ENCODE results near the gene SRRT. TPM values are rescaled to one million over a fixed set of nuclear protein-coding genes. Genes with fewer than 3 reads are reported as not detected.

SRRT gene
- total and polyA plus RNA-seq, 10 of the 15 experiments (the other 5 are each of a cell fraction or from before 2014, with no cell fraction given) = 11.1 to 254 (median 111) TPM

DNA sequence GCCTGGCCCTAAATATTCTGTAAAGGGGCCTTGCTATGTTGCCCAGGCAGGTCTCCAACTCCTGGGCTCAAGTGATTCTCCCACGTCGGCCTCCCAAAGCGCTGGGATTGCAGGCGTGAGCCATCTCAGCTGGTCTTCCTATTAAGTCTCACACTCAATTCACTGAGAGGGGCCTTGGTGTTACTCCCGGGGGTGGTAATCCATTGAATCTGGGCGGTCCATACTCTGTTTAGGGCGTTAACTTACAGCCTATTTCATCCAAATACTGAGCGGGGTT, 665 bp upstream of the SRRT start:
- peak overlapping the region; percentile 98 for H3K9ac ChIP-seq (ENCODE audit: control insufficient read depth, insufficient read depth, low read length)
- TF ChIP-seq RAD21 (IDR thresholded peaks at IDR 0.05; ENCODE audit: insufficient read depth, low read depth, low read length) = no peak
- TF ChIP-seq BCL11A (IDR thresholded peaks at IDR 0.05; ENCODE audit: low read depth, low read length) = no peak
- no peak for TF ChIP-seq REST (IDR thresholded peaks at IDR 0.05; ENCODE audit: low read depth, low read length)
- no peak for TF ChIP-seq BHLHE40 (IDR thresholded peaks at IDR 0.05; ENCODE audit: borderline replicate concordance in 1 of 2, low read depth in 2 of 2, low read length in 1 of 2)
- 0 out of 2 replicates have a peak, but pooled peaks have one; percentile 22 for TF ChIP-seq ZBED1 (IDR thresholded peaks at IDR 0.05; ENCODE audit: borderline replicate concordance)
- TF ChIP-seq KLF5 (IDR thresholded peaks at IDR 0.05; ENCODE audit: partially characterized antibody) = no peak
- no peak for TF ChIP-seq ZNF24 (IDR thresholded peaks at IDR 0.05)
- no peak; the same call in 1 of the 2 replicates for TF ChIP-seq FOXM1 (IDR thresholded peaks at IDR 0.05; ENCODE audit: low read depth, low read length)
- FAIRE-seq (no peak), ATAC-seq (peak; percentile 6), DNase-seq (ENCODE audit: low read depth, low spot score) (no peak)
- BruUV-seq (replicated peaks) = no TSS peak
- WGBS (ENCODE audit: insufficient coverage, insufficient replicate concordance, low lambda C conversion rate, missing lambda C conversion rate) = 83% methylated on average over 8 of the region's 8 CpGs
- H4K20me1 ChIP-seq (ENCODE audit: control insufficient read depth, insufficient read depth) = 0 out of 2 replicates have a peak, but pooled peaks cover 3% of the 10 kb centered on the region
- peaks cover 53% of the 10 kb centered on the region for H3K79me2 ChIP-seq (ENCODE audit: control insufficient read depth, insufficient read depth, low read length)
- peak overlapping the region; percentile 98 for H3K27ac ChIP-seq (ENCODE audit: control insufficient read depth, insufficient read depth)
- H3K9me3 ChIP-seq (replicated peaks; ENCODE audit: control insufficient read depth, insufficient read depth, low read length) = no peaks in the 10 kb centered on the region; the same call in 2 of the 3 replicates
- H2AFZ ChIP-seq (ENCODE audit: control insufficient read depth, low read depth, low read length) = peak overlapping the region; percentile 75; the same call in 1 of the 2 replicates
- intact Hi-C loops (cut with micrococcal nuclease; ENCODE audit: unreplicated experiment) = no loop called here
- H3K4me2 ChIP-seq (ENCODE audit: control insufficient read depth, insufficient read depth) = peak overlapping the region; percentile 99
- CTCF ChIA-PET = interaction anchor here (0.6 to 1.6 kb wide), 2 partner anchors 15 to 269 kb away, joined by 3 to 4 read pairs; partner anchors contain the start of gene UFSP1
- RAD21 ChIA-PET (ENCODE audit: unreplicated experiment) = no interaction called here
- no peaks in the 10 kb centered on the region for H3K27me3 ChIP-seq (replicated peaks in 1 of 2; ENCODE audit: control insufficient read depth in 2 of 2, insufficient read depth in 2 of 2, low read length in 1 of 2)
- peaks cover 6% of the 10 kb centered on the region; the same call in 1 of the 2 replicates for H3K4me1 ChIP-seq (ENCODE audit: control insufficient read depth, insufficient read depth, low read length)
- in situ Hi-C loops (cut with MboI) = no loop called here
- SMC1A ChIA-PET (ENCODE audit: uncharacterized antibody, unreplicated experiment) = no interaction called here
- POLR2A ChIA-PET = interaction anchor here (0.6 to 7.0 kb wide), 2 partner anchors 14 to 200 kb away, joined by 5 to 131 read pairs; partner anchors contain the start of gene UFSP1
- peaks cover 2 to 20% of the 10 kb centered on the region in 2 experiments; a peak in 3 of 4 replicates for H3K36me3 ChIP-seq (ENCODE audit: control insufficient read depth in 2 of 2, insufficient read depth in 2 of 2, low read length in 1 of 2)
- H3K4me3 ChIP-seq = peak overlapping the region; percentile 71
